ENCODE measurements around the gene GDPD5.

Gene GDPD5

DNA sequence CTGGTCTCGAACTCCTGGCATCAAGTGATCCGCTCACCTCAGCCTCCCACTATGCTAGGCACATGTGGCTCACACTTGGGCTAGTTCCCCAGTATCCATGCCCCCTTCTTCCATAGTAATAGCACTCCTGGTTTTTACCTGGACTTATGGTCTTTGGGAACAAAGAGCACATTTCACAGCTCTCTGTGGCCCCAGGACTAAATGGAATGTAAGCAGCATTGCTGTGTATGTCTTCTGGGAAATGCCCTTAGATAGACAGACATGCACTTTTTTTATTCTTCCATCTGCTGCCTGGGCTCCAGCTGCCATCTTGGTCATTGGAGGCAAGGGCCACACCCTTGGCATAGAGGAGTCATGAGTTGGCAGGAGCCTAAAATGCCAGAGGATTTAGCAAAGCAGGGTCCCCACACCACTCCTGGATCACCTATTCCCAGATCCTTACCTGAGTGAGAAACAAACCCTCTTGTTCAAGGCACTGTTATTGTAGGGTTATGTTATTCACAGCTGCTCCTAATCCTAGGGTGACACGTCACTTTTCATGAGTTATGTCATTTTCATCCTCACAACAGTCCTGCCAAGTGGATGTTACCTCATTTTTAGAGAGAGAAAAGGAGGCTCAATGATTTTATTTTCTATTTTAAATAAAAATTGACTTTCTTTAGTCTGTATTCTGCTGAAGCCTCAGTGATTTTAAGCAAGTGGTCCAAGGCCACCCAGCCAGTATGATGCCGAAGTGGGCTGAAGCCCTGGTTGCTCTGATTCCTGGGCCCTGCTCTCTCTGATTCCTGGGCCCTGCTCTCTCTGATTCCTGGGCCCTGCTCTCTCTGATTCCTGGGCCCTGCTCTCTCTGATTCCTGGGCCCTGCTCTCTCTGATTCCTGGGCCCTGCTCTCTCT lies 15.7 kb upstream of the GDPD5 start:
- Histone ChIP-seq H3K4me1 (no peaks in the 10 kb centered on the region), H3K27me3 (no peaks in the 10 kb centered on the region), H3K36me3 (no peaks in the 10 kb centered on the region), H3K27ac (no peak overlapping the region), H3K4me3 (no peak overlapping the region), H3K9me3 (no peaks in the 10 kb centered on the region)
- DNase-seq: no peak
- intact Hi-C loops (cut with DNase I; ENCODE audit: low total_unique reads): loop anchor here (10.0 kb wide), 1 partner anchor 123 kb away; the partner anchor contains the start of gene MAP6
- TF ChIP-seq, protein P1, sequence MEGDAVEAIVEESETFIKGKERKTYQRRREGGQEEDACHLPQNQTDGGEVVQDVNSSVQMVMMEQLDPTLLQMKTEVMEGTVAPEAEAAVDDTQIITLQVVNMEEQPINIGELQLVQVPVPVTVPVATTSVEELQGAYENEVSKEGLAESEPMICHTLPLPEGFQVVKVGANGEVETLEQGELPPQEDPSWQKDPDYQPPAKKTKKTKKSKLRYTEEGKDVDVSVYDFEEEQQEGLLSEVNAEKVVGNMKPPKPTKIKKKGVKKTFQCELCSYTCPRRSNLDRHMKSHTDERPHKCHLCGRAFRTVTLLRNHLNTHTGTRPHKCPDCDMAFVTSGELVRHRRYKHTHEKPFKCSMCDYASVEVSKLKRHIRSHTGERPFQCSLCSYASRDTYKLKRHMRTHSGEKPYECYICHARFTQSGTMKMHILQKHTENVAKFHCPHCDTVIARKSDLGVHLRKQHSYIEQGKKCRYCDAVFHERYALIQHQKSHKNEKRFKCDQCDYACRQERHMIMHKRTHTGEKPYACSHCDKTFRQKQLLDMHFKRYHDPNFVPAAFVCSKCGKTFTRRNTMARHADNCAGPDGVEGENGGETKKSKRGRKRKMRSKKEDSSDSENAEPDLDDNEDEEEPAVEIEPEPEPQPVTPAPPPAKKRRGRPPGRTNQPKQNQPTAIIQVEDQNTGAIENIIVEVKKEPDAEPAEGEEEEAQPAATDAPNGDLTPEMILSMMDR (IDR thresholded peaks at IDR 0.05): no peak

DNA sequence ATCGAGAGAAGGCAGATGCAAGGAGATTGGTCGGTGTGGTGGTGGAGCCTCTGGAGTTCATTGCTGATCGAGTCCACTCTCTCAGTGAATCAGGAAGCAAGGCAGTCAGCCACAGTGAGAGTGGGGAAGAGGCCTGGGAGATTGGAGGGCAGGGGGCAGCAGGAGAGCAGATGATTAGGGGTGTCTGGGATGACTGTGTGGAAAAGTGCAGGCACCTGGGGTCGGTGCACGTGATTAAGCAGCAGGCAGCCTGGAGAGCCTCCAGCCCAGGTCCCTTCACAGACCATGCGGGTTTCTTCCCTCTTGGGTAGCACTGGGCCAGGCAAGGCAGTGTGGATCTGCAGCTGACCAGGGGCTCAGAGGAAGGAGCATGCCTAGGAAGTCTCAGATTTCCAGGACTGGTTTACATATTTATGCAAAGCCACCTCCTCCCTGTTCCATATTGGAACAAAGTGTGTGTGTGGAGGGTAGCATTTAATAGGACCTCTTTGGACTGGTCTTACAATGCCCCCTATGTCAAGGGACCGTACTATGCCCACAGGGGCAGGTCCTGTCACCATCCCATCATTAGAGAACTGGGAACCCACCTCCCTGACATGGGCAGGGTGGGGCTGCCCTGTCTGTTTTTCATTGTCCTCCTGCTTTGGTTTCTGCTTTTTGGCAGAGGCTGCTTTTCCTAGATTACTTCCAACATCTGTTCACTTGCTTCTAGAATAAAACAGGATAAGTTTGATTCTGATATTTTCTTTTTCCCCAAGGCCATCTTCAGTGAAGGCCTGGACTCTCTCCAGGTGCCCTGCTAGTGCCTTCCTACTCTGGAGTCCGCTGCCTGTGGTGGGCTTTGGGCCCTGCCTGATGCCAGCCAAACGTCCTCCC lies 14.0 kb upstream of the GDPD5 start:
- TF ChIP-seq, protein P1 (IDR thresholded peaks at IDR 0.05): no peak
- no peak for DNase-seq
- no peak overlapping the region for H3K27ac ChIP-seq
- no peaks in the 10 kb centered on the region for H3K4me1 ChIP-seq
- H3K4me3 ChIP-seq: no peak overlapping the region
- H3K36me3 ChIP-seq: no peaks in the 10 kb centered on the region
- H3K9me3 ChIP-seq: no peaks in the 10 kb centered on the region
- intact Hi-C loops (cut with DNase I; ENCODE audit: low total_unique reads): loop anchor here (10.0 kb wide), 1 partner anchor 125 kb away; the partner anchor contains the start of gene MAP6
- H3K27me3 ChIP-seq: no peaks in the 10 kb centered on the region

DNA sequence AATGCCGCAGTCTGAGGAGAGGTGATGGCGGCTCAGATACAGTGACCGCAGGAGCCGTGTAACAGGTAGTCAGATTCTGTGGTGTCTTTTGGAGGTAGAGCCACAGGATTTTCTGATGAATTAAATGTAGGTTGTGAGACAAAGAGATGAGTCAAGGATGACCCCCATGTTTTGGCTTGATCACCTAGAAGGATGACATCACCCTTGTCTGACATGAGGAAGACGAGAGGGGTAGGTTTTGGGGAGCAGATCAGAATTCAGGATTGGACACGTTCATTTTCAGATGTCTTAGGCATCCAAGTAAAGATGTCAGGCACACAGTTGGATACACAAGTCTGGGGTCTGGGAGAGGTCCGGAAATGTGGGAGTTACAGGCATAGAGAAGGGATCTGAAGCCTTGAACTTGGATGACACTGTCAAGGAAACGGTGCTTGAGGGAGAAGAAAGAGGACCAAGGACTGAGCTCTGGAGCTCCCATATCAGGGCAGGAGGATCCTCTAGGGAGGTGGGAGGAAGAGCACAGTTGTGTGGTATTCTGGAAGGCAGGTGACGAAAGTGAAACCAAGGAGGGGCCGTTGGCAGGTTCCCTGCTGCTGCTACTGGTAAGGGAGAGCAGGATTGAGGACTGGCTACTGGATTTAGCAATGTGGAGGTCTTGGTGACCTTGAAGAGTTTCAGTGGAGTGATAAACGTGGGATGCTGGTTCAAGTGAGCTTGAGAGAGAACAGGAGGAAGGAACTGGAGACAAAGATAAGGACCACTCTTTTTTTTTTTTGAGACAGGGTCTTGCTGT lies 12.6 kb upstream of the GDPD5 start:
- H3K9me3 ChIP-seq: no peaks in the 10 kb centered on the region
- TF ChIP-seq, protein P1 (IDR thresholded peaks at IDR 0.05): no peak
- intact Hi-C loops (cut with DNase I; ENCODE audit: low total_unique reads): no loop called here
- DNase-seq: no peak
- no peaks in the 10 kb centered on the region for H3K27me3 ChIP-seq
- no peaks in the 10 kb centered on the region for H3K36me3 ChIP-seq
- no peak overlapping the region for H3K4me3 ChIP-seq
- H3K27ac ChIP-seq: no peak overlapping the region
- H3K4me1 ChIP-seq: no peaks in the 10 kb centered on the region

DNA sequence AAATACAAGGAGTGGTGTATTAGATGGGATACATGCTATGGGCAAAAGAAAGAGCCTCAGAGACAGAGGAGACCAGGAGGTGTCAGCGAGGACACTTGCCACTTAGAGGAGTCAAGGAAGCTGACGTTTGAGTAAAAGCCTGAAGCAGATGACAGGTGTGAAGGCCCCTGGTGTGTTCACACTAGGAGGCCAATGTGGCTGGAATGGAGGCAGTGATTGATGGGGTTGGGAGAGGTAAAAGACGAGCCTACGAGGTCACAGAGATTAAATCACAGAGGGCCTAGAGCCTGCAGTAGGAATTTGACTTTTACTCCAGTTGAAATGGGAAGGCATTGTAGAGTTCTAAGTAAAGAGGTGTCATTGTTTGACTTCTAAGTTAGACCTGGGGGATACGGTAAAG lies 12.0 kb upstream of the GDPD5 start:
- intact Hi-C loops (cut with DNase I; ENCODE audit: low total_unique reads): no loop called here

More for the DNA sequence above, 12.0 kb upstream of the GDPD5 start:
- DNase-seq: no peak
- Histone ChIP-seq H3K36me3 (no peaks in the 10 kb centered on the region), H3K27ac (no peak overlapping the region), H3K4me1 (no peaks in the 10 kb centered on the region), H3K4me3 (no peak overlapping the region), H3K27me3 (no peaks in the 10 kb centered on the region), H3K9me3 (no peaks in the 10 kb centered on the region)
- TF ChIP-seq, protein P1 (IDR thresholded peaks at IDR 0.05): no peak
